GM13976 (cell line): ENCODE measurements around the gene DYNLRB1.

Source experiments
- DNase-seq: peaks from one replicate; pipeline ENCODE4 v3.0.0; 2012; ENCODE audit warnings: low spot score
- CTCF ChIP-seq: IDR thresholded peaks from 2 replicates; pipeline ENCODE4 v1.5.1; 2012; ENCODE audit warnings: borderline replicate concordance, mild to moderate bottlenecking; ENCODE audit not compliant: insufficient read depth; ENCODE audit errors: extremely low read depth, missing control alignments, control extremely low read depth
- in situ Hi-C: fragments of 300-500 bp; cut with MboI; formaldehyde crosslinking; loops from one replicate; pipeline ENCODE4 v1.12.0; 2022; ENCODE audit warnings: low sequenced_read_pairs, mixed read lengths, inconsistent platforms; ENCODE audit not compliant: unreplicated experiment

Gene DYNLRB1

GRCh38 chr20:34561661-34562060, 45.4 kb downstream of the DYNLRB1 start:
- TF ChIP-seq CTCF: no peak
- DNase-seq: no peak
- in situ Hi-C loops: no loop called here

- in situ Hi-C loops: no loop called here
- DNase-seq: no peak
- no peak for TF ChIP-seq CTCF
Measured at GRCh38 chr20:34562641-34563040, 46.4 kb downstream of the DYNLRB1 start.

- in situ Hi-C loops: no loop called here
Measured at GRCh38 chr20:34564833-34565232, 48.6 kb downstream of the DYNLRB1 start.

DNA sequence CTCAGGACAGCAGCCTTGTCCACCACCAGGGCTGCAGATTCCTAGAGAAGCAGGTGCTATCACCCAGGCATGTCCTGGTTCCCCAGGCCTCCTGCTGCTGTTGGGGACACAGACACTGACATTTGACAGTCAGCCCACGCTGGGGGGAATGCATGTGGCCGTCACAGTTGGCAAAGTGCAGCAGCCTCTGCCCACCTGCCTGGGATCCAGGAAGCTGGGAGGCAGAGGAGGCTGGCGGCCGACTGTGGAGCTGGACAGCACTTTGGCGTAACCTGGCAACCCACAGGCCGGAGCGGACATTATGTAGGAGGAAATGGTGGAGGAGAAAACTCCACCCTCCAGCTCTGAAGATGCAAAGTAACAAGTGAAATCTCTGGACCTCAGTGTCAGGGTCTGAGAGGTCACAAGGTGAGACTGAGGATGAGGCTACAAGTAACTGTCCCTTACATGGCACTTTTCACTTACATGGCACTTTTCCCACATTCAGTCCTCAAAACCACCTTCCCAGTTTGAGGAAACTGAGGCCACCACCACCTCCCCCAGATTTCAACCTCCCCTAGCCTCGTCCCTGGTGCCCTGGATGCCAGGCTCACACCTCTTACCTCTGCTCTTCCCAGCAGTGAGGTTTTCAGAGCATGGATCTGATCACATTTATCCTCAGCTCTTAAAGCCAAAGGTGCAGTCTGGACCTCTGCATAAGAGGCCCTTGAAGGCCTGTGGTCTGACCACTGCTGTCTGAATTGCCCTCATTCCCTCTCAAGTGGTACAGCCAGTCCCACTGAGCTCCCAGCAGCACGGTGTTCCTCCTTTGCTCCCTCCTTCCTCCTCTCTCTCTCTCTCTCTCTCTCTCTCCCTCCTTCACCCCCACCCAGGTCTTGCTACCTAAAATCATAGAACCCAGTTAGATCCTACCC, 51.0 kb downstream of the DYNLRB1 start:
- no peak for DNase-seq
- in situ Hi-C loops: no loop called here
- no peak for TF ChIP-seq CTCF

More at GRCh38 chr20:34564833-34565232, 48.6 kb downstream of the DYNLRB1 start:
- TF ChIP-seq CTCF: no peak
- DNase-seq: no peak

GRCh38 chr20:34567892-34568865, 52.0 kb downstream of the DYNLRB1 start:
- in situ Hi-C loops: no loop called here
- no peak for TF ChIP-seq CTCF
- no peak for DNase-seq

DNA sequence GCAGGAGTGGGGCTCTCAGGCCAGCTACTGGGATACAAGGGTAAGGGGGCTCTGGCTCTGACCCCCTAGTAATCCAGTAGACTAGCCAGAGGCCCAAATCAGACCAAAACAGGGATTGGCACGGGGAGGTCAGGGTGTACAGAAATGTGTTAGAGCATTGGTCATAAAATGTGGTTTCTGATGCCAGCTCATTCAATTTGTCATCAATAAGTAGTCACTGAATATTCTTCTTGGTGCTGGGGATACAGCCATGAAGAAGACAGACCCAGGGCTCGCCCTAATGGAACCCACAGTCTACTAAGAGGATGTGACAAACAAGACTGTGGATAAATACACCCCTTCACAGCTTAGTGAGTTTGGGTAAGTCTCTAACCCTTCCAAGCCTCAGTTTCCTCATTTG, 53.4 kb downstream of the DYNLRB1 start:
- in situ Hi-C loops: no loop called here
- DNase-seq: no peak
- TF ChIP-seq CTCF: no peak
